Subcutaneous abdominal adipose tissue (tissue), 5 donors: ENCODE measurements around the gene ACVRL1.

Experiments
- H3K27ac ChIP-seq: one replicate; pipeline ENCODE4 v1.7.0; 2013; ENCODE audit warnings: low read depth, mild to moderate bottlenecking, inconsistent platforms, low read length, moderate library complexity
- H3K27me3 ChIP-seq, 5 donors: one replicate each; pipeline ENCODE4 v1.7.0; 2013; ENCODE audit warnings: low read length in 5 of 5, inconsistent platforms in 1 of 5; ENCODE audit not compliant: control insufficient read depth in 5 of 5, insufficient read depth in 4 of 5
- H3K36me3 ChIP-seq, 5 donors: one replicate each; pipeline ENCODE4 v1.7.0; 2013; ENCODE audit warnings: low read length in 5 of 5; ENCODE audit not compliant: control insufficient read depth in 5 of 5, insufficient read depth in 5 of 5
- H3K4me1 ChIP-seq, 5 donors: one replicate each; pipeline ENCODE4 v1.7.0; 2013; ENCODE audit warnings: low read length in 5 of 5, mild to moderate bottlenecking in 3 of 5, moderate library complexity in 1 of 5; ENCODE audit not compliant: control insufficient read depth in 5 of 5, insufficient read depth in 5 of 5
- H3K4me3 ChIP-seq, 5 donors: one replicate each; pipeline ENCODE4 v1.7.0; 2013; ENCODE audit warnings: low read length in 5 of 5, low read depth in 1 of 5
- H3K9ac ChIP-seq, 5 donors: one replicate each; pipeline ENCODE4 v1.7.0; 2013; ENCODE audit warnings: low read length in 5 of 5, mild to moderate bottlenecking in 4 of 5, moderate library complexity in 3 of 5
- H3K9me3 ChIP-seq, 5 donors: one replicate each; pipeline ENCODE4 v1.7.0; 2013; ENCODE audit warnings: low read length in 5 of 5; ENCODE audit not compliant: control insufficient read depth in 5 of 5
- donor health status: healthy.
- donor health status: healthy.
- donor health status: healthy.
- donor health status: healthy.
- donor health status: healthy.

ACVRL1 gene

DNA sequence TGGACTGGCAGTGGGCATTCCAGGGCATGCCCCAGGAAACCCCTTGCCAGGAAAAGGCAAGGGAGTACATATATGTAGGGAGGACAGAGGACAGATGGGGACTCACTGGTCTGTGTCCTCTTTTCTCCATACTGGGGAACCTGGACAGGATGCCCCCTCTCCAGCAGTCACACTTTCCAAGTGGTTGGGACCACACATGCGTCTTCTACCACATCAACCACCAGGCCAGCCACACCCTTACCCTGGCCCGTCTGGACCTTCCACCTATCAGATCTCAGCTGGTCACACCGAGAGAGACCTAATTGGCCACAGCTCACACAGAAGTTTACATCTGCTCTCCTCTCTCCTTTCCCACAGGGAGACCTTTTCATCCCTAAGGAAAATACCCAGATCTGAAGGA lies 11.1 kb upstream of the ACVRL1 start:
- peak overlapping the region; percentile 56 for H3K27ac ChIP-seq

DNA sequence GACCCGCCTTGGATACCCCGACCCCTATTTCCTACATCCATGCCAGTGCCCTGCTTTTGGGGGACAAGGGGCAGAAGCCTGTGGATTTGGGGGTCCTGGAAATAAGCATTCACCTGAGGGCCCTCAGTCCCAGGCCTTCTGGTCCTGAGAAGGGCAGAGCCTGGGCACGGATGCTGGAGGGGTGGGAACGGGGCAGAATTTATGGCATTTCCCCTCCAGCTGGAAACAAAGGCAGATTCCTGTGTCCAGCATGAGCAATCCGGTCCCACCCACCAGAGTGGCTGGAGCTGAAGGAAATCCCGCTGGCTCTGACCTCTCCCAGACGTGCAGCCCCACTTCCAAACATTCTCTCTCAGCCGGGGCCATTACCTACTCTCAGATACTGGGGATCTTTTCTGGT lies 10.1 kb upstream of the ACVRL1 start:
- Histone ChIP-seq H3K9ac (peak overlapping the region in 1 of 5 donors; percentile 64), H3K9me3 (no peaks in the 10 kb centered on the region), H3K4me3 (no peak overlapping the region), H3K27me3 (peaks cover 0 to 6% (median 0%) of the 10 kb centered on the region in 5 donors), H3K4me1 (peaks cover 0 to 47% (median 21%) of the 10 kb centered on the region in 5 donors), H3K36me3 (no peaks in the 10 kb centered on the region), H3K27ac (peak overlapping the region; percentile 56)

More for the DNA sequence above, 11.1 kb upstream of the ACVRL1 start:
- Histone ChIP-seq H3K9me3 (no peaks in the 10 kb centered on the region), H3K4me1 (peaks cover 0 to 47% (median 21%) of the 10 kb centered on the region in 5 donors), H3K4me3 (no peak overlapping the region), H3K9ac (no peak overlapping the region), H3K36me3 (no peaks in the 10 kb centered on the region), H3K27me3 (peaks cover 0 to 6% (median 0%) of the 10 kb centered on the region in 5 donors)

DNA sequence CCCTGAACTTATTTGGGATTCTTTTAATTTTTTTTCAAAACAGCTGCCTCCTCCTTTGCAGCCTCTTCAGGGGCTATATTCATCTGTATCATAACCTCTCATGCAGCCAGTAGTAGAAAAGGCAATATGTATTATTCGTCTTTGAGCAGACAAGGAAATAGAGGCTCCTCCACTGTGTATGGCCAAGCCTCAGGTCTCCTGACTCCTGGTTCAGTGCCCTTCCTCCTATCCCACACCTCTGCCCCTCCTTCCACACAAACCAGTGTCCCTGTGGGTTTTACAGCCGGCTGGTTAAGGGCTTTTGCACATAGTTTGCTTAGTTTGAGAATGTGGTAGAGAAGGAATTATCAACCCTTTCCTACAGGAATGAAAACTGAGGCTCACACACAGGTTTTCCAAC lies 8.8 kb upstream of the ACVRL1 start:
- H3K27ac ChIP-seq = no peak overlapping the region
- peaks cover 0 to 6% (median 0%) of the 10 kb centered on the region in 5 donors for H3K27me3 ChIP-seq
- no peak overlapping the region for H3K9ac ChIP-seq
- no peaks in the 10 kb centered on the region for H3K36me3 ChIP-seq
- H3K4me1 ChIP-seq = peaks cover 0 to 47% (median 21%) of the 10 kb centered on the region in 5 donors
- H3K4me3 ChIP-seq = no peak overlapping the region
- no peaks in the 10 kb centered on the region for H3K9me3 ChIP-seq

DNA sequence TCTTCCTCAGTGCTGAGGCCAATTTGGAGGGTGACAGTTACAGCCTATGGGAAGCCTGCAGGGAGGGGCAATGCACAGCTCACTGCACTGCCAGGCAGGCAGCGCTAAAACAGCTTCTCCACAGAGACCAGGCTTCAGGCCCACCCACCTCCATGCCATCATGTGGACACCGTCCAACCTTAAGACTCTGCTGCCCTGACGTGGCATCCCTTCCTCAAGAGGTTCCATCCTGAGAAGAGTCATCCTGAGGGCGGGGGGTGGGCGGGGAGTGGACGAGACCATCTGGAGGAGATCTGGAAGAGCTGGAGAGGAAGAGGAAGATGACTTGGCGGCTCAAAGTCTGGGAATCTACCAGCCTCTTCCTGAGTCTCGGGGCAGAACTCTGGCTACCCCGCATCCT lies 8.4 kb upstream of the ACVRL1 start:
- Histone ChIP-seq H3K27me3 (peaks cover 0 to 6% (median 0%) of the 10 kb centered on the region in 5 donors), H3K9me3 (no peaks in the 10 kb centered on the region), H3K27ac (no peak overlapping the region), H3K9ac (no peak overlapping the region), H3K4me1 (peaks cover 0 to 47% (median 21%) of the 10 kb centered on the region in 5 donors), H3K36me3 (no peaks in the 10 kb centered on the region), H3K4me3 (no peak overlapping the region)

DNA sequence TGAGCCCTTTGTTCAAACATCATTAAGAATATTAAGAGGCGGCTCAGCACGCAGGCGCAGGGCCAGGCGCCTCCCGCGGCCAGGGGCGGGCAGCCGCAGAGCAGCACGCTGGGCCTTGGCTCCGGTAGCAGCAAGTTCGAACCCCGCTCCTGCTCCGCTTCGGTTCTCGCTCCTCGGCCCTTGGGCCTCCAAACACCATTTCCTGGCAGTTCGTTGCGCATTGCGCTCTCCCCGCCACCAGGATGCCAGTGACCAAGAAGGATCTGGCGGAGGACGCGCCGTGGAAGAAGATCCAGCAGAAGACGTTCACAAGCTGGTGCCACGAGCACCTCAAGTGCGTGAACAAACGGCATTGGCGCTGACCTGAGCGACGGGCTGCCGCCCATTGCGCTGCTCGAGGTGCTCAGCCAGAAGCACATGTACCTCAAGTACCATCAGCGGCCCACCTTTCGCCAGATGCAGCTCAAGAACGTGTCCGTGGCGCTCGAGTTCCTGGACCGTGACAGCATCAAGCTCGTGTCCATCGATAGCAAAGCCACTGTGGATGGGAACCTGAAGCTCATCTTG lies 6.9 kb upstream of the ACVRL1 start:
- peaks cover 8 to 50% (median 23%) of the 10 kb centered on the region in 5 donors for H3K4me1 ChIP-seq
- H3K9me3 ChIP-seq = no peaks in the 10 kb centered on the region
- no peak overlapping the region for H3K4me3 ChIP-seq
- H3K9ac ChIP-seq = no peak overlapping the region
- H3K36me3 ChIP-seq = no peaks in the 10 kb centered on the region
- no peak overlapping the region for H3K27ac ChIP-seq
- H3K27me3 ChIP-seq = peaks cover 0 to 6% (median 0%) of the 10 kb centered on the region in 5 donors

DNA sequence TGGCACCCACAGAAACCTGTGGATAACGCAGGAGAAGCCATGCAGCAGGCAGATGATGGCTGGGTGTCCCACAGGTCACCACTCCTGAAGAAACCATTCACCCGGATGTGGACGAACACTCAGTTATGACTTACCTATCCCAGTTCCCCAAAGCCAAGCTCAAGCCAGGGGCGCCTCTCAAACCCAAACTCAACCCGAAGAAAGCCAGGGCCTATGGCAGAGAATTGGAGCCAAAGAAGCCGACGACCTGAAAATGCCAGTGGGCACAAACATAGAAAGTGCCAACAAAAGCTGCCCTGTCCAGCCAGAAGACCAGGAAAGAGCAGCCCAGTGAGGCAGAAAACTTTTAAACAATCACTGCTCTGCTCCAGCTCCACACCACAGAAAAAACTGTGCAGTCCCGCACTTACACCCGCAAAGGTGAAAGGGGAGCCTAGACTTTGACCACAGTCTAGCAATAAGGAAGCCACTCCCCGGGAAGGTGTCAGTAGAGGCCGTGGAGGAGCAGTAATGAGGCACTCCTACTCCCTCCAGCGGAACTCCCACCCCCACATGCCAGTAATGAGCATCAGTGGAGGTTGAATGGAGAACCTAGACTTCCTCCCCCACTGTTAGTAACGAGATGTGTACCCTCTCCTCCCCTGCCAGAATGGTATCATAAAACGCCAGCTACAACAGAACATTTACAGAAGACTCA lies 6.0 kb upstream of the ACVRL1 start:
- Histone ChIP-seq H3K9me3 (no peaks in the 10 kb centered on the region), H3K27me3 (peaks cover 0 to 6% (median 0%) of the 10 kb centered on the region in 5 donors)

DNA sequence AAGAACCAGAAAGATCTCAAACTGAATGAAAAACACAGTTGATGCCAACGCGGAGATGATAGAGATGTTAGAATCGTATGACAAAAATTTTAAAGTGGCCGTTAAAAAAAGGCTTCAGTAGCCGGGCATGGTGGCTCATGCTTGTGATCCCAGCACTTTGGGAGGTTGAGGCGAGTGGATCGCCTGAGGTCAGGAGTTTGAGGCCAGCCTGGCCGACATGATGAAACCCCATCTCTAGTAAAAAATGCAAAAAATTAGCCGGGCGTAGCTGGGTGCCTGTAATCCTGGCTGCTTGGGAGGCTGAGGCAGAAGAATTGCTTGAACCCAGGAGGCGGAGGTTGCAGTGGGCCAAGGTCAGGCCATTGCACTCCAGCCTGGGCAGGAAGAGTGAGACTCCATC lies 5.4 kb upstream of the ACVRL1 start:
- H3K4me1 ChIP-seq = peaks cover 18 to 49% (median 31%) of the 10 kb centered on the region in 5 donors
- no peak overlapping the region for H3K4me3 ChIP-seq
- no peak overlapping the region for H3K27ac ChIP-seq
- H3K27me3 ChIP-seq = peaks cover 0 to 9% (median 0%) of the 10 kb centered on the region in 5 donors
- no peaks in the 10 kb centered on the region for H3K36me3 ChIP-seq
- no peaks in the 10 kb centered on the region for H3K9me3 ChIP-seq
- H3K9ac ChIP-seq = no peak overlapping the region

More for the DNA sequence above, 6.0 kb upstream of the ACVRL1 start:
- no peak overlapping the region for H3K4me3 ChIP-seq
- H3K36me3 ChIP-seq = no peaks in the 10 kb centered on the region
- no peak overlapping the region for H3K27ac ChIP-seq
- peaks cover 17 to 50% (median 31%) of the 10 kb centered on the region in 5 donors for H3K4me1 ChIP-seq
- H3K9ac ChIP-seq = no peak overlapping the region

DNA sequence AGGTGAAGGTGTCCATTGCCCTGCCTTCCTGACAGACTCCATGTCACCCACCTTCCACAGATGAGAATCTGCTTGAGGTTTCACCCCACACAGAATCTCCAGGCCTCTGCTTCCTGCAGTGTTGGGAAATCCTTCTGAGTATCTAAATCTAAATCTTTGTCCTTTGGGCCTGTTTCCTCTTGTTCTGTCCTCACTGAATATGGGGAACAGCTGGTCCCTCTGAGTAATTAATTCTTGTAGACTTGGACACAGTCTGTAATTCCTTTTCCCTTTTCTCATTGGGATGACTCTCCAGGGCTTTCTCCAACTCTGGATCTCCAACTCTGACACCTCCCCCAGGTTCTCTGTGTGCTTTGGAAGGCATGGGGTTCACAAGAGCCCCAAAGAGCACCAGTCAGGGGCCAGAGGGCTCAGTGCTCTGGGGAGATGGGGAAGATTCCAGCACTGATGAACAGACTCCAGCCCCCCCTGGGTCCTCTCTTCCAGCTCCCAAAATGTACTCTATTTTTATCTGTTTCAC lies 2.3 kb upstream of the ACVRL1 start:
- Histone ChIP-seq H3K27me3 (peaks cover 0 to 11% (median 0%) of the 10 kb centered on the region in 5 donors), H3K4me1 (peaks cover 15 to 56% (median 34%) of the 10 kb centered on the region in 5 donors), H3K9ac (peak overlapping the region in 4 of 5 donors; percentile 33 to 63 (median 43)), H3K9me3 (no peaks in the 10 kb centered on the region), H3K36me3 (no peaks in the 10 kb centered on the region), H3K27ac (peak overlapping the region; percentile 93), H3K4me3 (peak overlapping the region in 2 of 5 donors; percentile 17 to 27)

DNA sequence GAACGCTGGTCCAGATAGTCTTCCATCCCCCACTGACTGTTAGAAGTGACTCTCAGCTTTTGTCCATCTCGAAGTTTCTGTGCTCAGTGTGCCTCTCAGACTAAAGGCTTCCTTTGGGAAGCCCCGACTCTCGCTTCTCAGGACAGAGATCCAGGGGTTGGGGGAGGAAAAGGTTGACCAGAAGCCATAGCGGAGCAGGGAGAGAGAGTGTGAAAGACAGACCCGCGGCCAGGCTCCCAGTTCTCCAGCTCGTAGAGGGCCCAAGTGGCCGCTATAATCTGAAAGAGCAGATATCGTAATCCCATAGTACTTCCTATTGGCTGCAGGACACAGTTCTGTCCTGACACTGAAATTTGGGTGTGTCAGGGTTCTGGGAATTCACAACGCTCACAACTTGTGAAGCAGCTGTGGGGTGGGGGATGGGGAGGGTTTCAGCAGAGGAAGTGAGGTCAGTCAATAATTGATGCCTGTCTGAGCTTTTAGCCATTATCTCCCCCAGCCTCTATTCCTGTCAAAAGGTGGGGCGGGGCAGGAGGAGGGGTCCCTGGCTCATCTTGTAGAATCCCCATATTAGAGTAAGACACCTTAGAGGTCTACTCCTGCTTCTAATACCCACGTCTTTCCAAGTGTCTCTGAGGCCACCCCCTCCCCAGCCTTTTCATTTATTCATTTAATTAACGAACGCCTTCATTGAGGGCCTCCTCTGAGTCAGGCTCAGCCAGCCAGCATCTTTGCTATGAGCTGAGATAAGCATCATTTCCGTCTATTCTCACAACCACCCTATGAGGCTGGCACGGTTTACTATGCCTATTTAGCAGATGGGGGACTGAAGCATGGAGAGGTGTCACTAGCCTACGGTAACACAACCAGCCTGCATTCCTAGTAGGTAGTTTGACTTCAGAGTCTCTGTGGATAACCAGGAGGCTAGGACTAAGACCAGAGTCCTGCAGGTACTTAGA lies 1.6 kb upstream of the ACVRL1 start:
- no peaks in the 10 kb centered on the region for H3K36me3 ChIP-seq
- peaks cover 22 to 64% (median 41%) of the 10 kb centered on the region in 5 donors for H3K4me1 ChIP-seq
- peak overlapping the region; percentile 93 for H3K27ac ChIP-seq
- peaks cover 0 to 11% (median 0%) of the 10 kb centered on the region in 5 donors for H3K27me3 ChIP-seq
- peak overlapping the region in 4 of 5 donors; percentile 33 to 63 (median 43) for H3K9ac ChIP-seq
- no peaks in the 10 kb centered on the region for H3K9me3 ChIP-seq
- peak overlapping the region in 3 of 5 donors; percentile 75 to 88 (median 84) for H3K4me3 ChIP-seq
